ENCODE results near the gene ANKRD12. TPM values are rescaled to one million over a fixed set of nuclear protein-coding genes. Genes with fewer than 3 reads are reported as not detected.
"Not testable (repeated sequence)": the region's sequence is repeated elsewhere in the genome, so short reads cannot be mapped to it uniquely, and the experiment has no call there.

The ANKRD12 gene
- total RNA-seq, 1 donor from 2014 or later, result 47.6 TPM

GRCh38 chr18:9148203-9148552, 11.6 kb downstream of the ANKRD12 start:
- no peak for TF ChIP-seq CTCF (IDR thresholded peaks at IDR 0.05; ENCODE audit: unreplicated experiment)
- H3K27ac Mint-ChIP-seq, result no peak overlapping the region
- no peak overlapping the region for H3K4me3 Mint-ChIP-seq

GRCh38 chr18:9150121-9150520, 13.5 kb downstream of the ANKRD12 start:
- no peaks in the 10 kb centered on the region for H3K27me3 Mint-ChIP-seq (ENCODE audit: low read depth)
- peaks cover 6% of the 10 kb centered on the region for H3K4me1 Mint-ChIP-seq
- no peak overlapping the region for H3K4me3 Mint-ChIP-seq

More at GRCh38 chr18:9148203-9148552, 11.6 kb downstream of the ANKRD12 start:
- H3K27me3 Mint-ChIP-seq (ENCODE audit: low read depth), result no peaks in the 10 kb centered on the region
- no peaks in the 10 kb centered on the region for H3K36me3 Mint-ChIP-seq
- DNase-seq (ENCODE audit: low spot score in 2 of 2, unreplicated experiment in 2 of 2), result no peak
- no peaks in the 10 kb centered on the region for H3K9me3 Mint-ChIP-seq
- peaks cover 6% of the 10 kb centered on the region for H3K4me1 Mint-ChIP-seq

GRCh38 chr18:9153256-9153655, 16.7 kb downstream of the ANKRD12 start:
- no peak overlapping the region for H3K27ac Mint-ChIP-seq
- H3K36me3 Mint-ChIP-seq, result peaks cover 3% of the 10 kb centered on the region
- no peaks in the 10 kb centered on the region for H3K27me3 Mint-ChIP-seq (ENCODE audit: low read depth)
- no peak for TF ChIP-seq CTCF (IDR thresholded peaks at IDR 0.05; ENCODE audit: unreplicated experiment)
- H3K4me1 Mint-ChIP-seq, result no peaks in the 10 kb centered on the region
- H3K9me3 Mint-ChIP-seq, result peaks cover 6% of the 10 kb centered on the region
- no peak for DNase-seq (ENCODE audit: low spot score in 2 of 2, unreplicated experiment in 2 of 2)
- H3K4me3 Mint-ChIP-seq, result no peak overlapping the region

More at GRCh38 chr18:9150121-9150520, 13.5 kb downstream of the ANKRD12 start:
- no peak for DNase-seq (ENCODE audit: low spot score in 2 of 2, unreplicated experiment in 2 of 2)
- TF ChIP-seq CTCF (IDR thresholded peaks at IDR 0.05; ENCODE audit: unreplicated experiment), result no peak
- no peak overlapping the region for H3K27ac Mint-ChIP-seq
- no peaks in the 10 kb centered on the region for H3K36me3 Mint-ChIP-seq
- no peaks in the 10 kb centered on the region for H3K9me3 Mint-ChIP-seq

DNA sequence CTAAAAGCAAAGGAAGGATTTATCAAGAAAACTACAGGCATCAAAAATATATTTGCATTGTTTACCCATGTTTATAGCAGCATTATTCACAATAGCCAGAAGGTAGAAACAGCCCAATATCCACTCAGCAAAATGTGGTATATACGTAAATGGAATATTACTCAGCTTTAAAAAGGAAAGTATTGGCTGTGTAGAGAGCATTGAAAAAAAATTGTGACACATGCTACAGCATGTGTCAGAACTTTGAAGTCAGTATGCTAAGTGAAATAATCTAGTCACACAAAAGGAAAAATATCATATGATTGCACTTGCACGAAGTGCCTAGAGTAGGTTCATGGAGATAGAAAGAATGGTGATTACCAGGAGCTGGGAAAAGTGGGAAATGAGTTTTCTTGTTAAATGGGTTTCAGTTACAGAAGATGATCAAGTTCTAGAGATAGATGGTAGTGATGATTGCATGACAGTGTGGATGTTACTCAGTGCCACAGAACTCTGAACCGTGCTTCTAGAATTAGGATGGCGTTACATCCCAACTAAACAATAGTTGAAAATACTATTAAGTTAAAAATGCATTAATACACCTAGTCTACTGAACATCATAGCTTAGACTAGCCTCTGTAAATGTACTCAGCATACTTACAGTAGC, 20.1 kb downstream of the ANKRD12 start:
- Mint-ChIP-seq H3K4me3 (no peak overlapping the region), H3K9me3 (peaks cover 6% of the 10 kb centered on the region), H3K4me1 (no peaks in the 10 kb centered on the region), H3K27ac (no peak overlapping the region), H3K36me3 (peaks cover 3% of the 10 kb centered on the region), H3K27me3 (ENCODE audit: low read depth) (no peaks in the 10 kb centered on the region)
- TF ChIP-seq CTCF (IDR thresholded peaks at IDR 0.05; ENCODE audit: unreplicated experiment), result no peak
- no peak for DNase-seq (ENCODE audit: low spot score in 2 of 2, unreplicated experiment in 2 of 2)

GRCh38 chr18:9157806-9158205, 21.2 kb downstream of the ANKRD12 start:
- Mint-ChIP-seq H3K9me3 (peaks cover 15% of the 10 kb centered on the region), H3K27ac (no peak overlapping the region), H3K27me3 (ENCODE audit: low read depth) (no peaks in the 10 kb centered on the region), H3K4me1 (no peaks in the 10 kb centered on the region), H3K36me3 (peaks cover 13% of the 10 kb centered on the region), H3K4me3 (no peak overlapping the region)
- TF ChIP-seq CTCF (IDR thresholded peaks at IDR 0.05; ENCODE audit: unreplicated experiment), result no peak
- DNase-seq (ENCODE audit: low spot score in 2 of 2, unreplicated experiment in 2 of 2), result no peak

DNA sequence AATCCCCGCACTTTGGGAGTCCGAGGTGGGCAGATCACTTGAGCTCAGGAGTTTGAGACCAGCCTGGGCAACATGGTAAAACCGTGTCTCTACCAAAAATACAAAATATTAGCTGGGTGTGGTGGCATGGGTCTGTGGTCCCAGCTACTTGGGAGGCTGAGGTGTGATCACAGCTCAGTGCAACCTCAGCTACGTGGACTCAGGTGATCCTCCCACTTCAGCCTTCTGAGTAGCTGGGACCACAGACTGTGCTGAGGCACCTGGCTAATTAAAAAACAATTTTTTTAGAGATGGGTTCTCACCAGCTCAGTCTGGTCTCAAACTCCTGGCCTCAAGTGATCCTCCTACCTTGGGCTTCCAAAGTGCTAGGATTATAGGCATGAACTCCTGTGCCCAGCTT, 23.4 kb downstream of the ANKRD12 start:
- no peak for DNase-seq (ENCODE audit: low spot score in 2 of 2, unreplicated experiment in 2 of 2)
- no peaks in the 10 kb centered on the region for H3K4me1 Mint-ChIP-seq
- no peak overlapping the region for H3K4me3 Mint-ChIP-seq
- H3K36me3 Mint-ChIP-seq, result peaks cover 32% of the 10 kb centered on the region
- no peak overlapping the region for H3K27ac Mint-ChIP-seq
- TF ChIP-seq CTCF (IDR thresholded peaks at IDR 0.05; ENCODE audit: unreplicated experiment), result no peak
- H3K9me3 Mint-ChIP-seq, result peaks cover 35% of the 10 kb centered on the region
- no peaks in the 10 kb centered on the region for H3K27me3 Mint-ChIP-seq (ENCODE audit: low read depth)

DNA sequence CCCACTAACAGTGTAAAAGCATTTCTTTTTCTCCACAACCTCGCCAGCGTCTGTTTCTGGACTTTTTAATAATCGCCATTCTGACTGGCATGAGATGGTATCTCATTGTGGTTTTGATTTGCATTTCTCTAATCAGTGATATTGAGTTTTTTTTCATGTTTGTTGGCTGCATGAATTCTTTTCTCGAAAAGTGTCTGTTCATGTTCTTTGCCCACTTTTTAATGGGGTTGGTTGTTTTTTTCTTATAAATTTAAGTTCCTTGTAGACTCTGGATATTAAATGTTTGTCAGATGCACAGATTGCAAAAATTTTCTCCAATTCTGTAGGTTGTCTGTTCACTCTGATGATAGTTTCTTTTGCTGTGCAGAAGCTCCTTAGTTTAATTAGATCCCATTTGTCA, 26.1 kb downstream of the ANKRD12 start:
- H3K4me1 Mint-ChIP-seq; DNase-seq (ENCODE audit: low spot score in 2 of 2, unreplicated experiment in 2 of 2); H3K27ac Mint-ChIP-seq; H3K27me3 Mint-ChIP-seq (ENCODE audit: low read depth); H3K4me3 Mint-ChIP-seq: not testable (repeated sequence)
- H3K9me3 Mint-ChIP-seq, result peaks cover 37% of the 10 kb centered on the region
- H3K36me3 Mint-ChIP-seq, result peaks cover 35% of the 10 kb centered on the region

- H3K9me3 Mint-ChIP-seq, result peaks cover 44% of the 10 kb centered on the region
- not testable (repeated sequence) for H3K27ac Mint-ChIP-seq; DNase-seq (ENCODE audit: low spot score in 2 of 2, unreplicated experiment in 2 of 2); H3K4me1 Mint-ChIP-seq; H3K4me3 Mint-ChIP-seq; H3K27me3 Mint-ChIP-seq (ENCODE audit: low read depth)
- peaks cover 42% of the 10 kb centered on the region for H3K36me3 Mint-ChIP-seq
Observed at GRCh38 chr18:9164149-9164548, 27.6 kb downstream of the ANKRD12 start.
